HL-60 (cell line): ENCODE data around the gene TEDDM1.

ENCODE experiments used
- CTCF ChIP-seq: IDR thresholded peaks from one replicate; pipeline ENCODE4 v1.5.1; 2011; ENCODE audit warnings: low read length, control low read depth, inconsistent platforms; ENCODE audit not compliant: insufficient read depth
- POLR2AphosphoS5 ChIP-seq: IDR thresholded peaks from 2 replicates; pipeline ENCODE4 v1.6.1; 2012; ENCODE audit warnings: low read depth
- TF ChIP-seq, protein P1 (sequence below): IDR thresholded peaks from 2 replicates; pipeline ENCODE4 v1.6.1; 2012; ENCODE audit warnings: low read depth; ENCODE audit not compliant: insufficient replicate concordance

- TF ChIP-seq POLR2AphosphoS5 (no peak), CTCF (no peak)
- TF ChIP-seq, protein P1, sequence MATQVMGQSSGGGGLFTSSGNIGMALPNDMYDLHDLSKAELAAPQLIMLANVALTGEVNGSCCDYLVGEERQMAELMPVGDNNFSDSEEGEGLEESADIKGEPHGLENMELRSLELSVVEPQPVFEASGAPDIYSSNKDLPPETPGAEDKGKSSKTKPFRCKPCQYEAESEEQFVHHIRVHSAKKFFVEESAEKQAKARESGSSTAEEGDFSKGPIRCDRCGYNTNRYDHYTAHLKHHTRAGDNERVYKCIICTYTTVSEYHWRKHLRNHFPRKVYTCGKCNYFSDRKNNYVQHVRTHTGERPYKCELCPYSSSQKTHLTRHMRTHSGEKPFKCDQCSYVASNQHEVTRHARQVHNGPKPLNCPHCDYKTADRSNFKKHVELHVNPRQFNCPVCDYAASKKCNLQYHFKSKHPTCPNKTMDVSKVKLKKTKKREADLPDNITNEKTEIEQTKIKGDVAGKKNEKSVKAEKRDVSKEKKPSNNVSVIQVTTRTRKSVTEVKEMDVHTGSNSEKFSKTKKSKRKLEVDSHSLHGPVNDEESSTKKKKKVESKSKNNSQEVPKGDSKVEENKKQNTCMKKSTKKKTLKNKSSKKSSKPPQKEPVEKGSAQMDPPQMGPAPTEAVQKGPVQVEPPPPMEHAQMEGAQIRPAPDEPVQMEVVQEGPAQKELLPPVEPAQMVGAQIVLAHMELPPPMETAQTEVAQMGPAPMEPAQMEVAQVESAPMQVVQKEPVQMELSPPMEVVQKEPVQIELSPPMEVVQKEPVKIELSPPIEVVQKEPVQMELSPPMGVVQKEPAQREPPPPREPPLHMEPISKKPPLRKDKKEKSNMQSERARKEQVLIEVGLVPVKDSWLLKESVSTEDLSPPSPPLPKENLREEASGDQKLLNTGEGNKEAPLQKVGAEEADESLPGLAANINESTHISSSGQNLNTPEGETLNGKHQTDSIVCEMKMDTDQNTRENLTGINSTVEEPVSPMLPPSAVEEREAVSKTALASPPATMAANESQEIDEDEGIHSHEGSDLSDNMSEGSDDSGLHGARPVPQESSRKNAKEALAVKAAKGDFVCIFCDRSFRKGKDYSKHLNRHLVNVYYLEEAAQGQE: no peak
Measured at GRCh38 chr1:182387566-182387965, 12.9 kb downstream of the TEDDM1 start.
